Activated CD8-positive, alpha-beta T cell treated with anti-CD3 and anti-CD28 coated beads for 36 hours (primary cell): ENCODE results near the gene CDC42. TPM values are rescaled to one million over a fixed set of nuclear protein-coding genes. Genes with fewer than 3 reads are reported as not detected.

Source experiments
- ATAC-seq: fragments of 200-7000 bp; cut with Tn5 transposase; one replicate; pipeline ENCODE4 v1.10.0; 2021; ENCODE audit warnings: mild to moderate bottlenecking, moderate library complexity
- CTCF ChIA-PET: fragments of 350-600 bp; sonication (Branson Sonifier 250); formaldehyde crosslinking; loops from one replicate; lab custom pipeline; 2021; ENCODE audit warnings: antibody characterized with exemption; lab: Charles Lee
- POLR2A ChIA-PET: fragments of 350-600 bp; sonication (Branson Sonifier 250); formaldehyde crosslinking; loops from one replicate; lab custom pipeline; 2021; ENCODE audit warnings: antibody characterized with exemption; lab: Charles Lee
- DNase-seq: peaks from one replicate; pipeline ENCODE4 v3.0.0-alpha.2; 2020
- H3K27ac Mint-ChIP-seq: one replicate; pipeline ENCODE4 v1.8.0; 2021; ENCODE audit warnings: mild to moderate bottlenecking, mixed read lengths
- H3K27me3 Mint-ChIP-seq: one replicate; pipeline ENCODE4 v1.8.0; 2021; ENCODE audit warnings: mixed read lengths
- H3K36me3 Mint-ChIP-seq: one replicate; pipeline ENCODE4 v1.8.0; 2021; ENCODE audit warnings: low read depth, mixed read lengths
- H3K4me1 Mint-ChIP-seq: one replicate; pipeline ENCODE4 v1.8.0; 2021; ENCODE audit warnings: low read depth, mixed read lengths
- H3K4me3 Mint-ChIP-seq: one replicate; pipeline ENCODE4 v1.8.0; 2021; ENCODE audit warnings: mild to moderate bottlenecking, moderate library complexity, mixed read lengths
- H3K9me3 Mint-ChIP-seq: one replicate; pipeline ENCODE4 v1.8.0; 2021; ENCODE audit warnings: mixed read lengths
- intact Hi-C: fragments of 100-400 bp; cut with micrococcal nuclease; formaldehyde crosslinking; loops from one replicate; pipeline ENCODE4 v1.10.0; 2022
- total RNA-seq, 2 experiments: library from RNA; stranded (reverse); gene quantifications; one replicate each; pipeline ENCODE4 v1.2.3, GENCODE V29; 2021
- TF ChIP-seq, protein P1 (sequence below): fragments of 200-600 bp; IDR thresholded peaks from one replicate; pipeline ENCODE4 v1.8.0; 2022; ENCODE audit warnings: antibody characterized with exemption, mild to moderate bottlenecking

CDC42 gene
- total RNA-seq, 2 experiments from 2014 or later: 292 to 310 TPM

- Mint-ChIP-seq H3K9me3 (no peaks in the 10 kb centered on the region), H3K36me3 (no peaks in the 10 kb centered on the region), H3K4me1 (no peaks in the 10 kb centered on the region), H3K27me3 (no peaks in the 10 kb centered on the region), H3K4me3 (no peak overlapping the region), H3K27ac (no peak overlapping the region)
- POLR2A ChIA-PET: no interaction called here
- TF ChIP-seq, protein P1, sequence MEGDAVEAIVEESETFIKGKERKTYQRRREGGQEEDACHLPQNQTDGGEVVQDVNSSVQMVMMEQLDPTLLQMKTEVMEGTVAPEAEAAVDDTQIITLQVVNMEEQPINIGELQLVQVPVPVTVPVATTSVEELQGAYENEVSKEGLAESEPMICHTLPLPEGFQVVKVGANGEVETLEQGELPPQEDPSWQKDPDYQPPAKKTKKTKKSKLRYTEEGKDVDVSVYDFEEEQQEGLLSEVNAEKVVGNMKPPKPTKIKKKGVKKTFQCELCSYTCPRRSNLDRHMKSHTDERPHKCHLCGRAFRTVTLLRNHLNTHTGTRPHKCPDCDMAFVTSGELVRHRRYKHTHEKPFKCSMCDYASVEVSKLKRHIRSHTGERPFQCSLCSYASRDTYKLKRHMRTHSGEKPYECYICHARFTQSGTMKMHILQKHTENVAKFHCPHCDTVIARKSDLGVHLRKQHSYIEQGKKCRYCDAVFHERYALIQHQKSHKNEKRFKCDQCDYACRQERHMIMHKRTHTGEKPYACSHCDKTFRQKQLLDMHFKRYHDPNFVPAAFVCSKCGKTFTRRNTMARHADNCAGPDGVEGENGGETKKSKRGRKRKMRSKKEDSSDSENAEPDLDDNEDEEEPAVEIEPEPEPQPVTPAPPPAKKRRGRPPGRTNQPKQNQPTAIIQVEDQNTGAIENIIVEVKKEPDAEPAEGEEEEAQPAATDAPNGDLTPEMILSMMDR: no peak
- intact Hi-C loops: loop anchor here (10.0 kb wide), 3 partner anchors 145 to 505 kb away; partner anchors contain the start of gene C1QA
- DNase-seq (no peak), ATAC-seq (no peak)
- CTCF ChIA-PET: interaction anchor here (1.6 to 5.2 kb wide), 2 partner anchors 288 to 513 kb away, joined by 6 to 27 read pairs; no protein-coding TSS in a partner anchor
Observed at GRCh38 chr1:22129501-22130117, 77.1 kb downstream of the CDC42 start.

DNA sequence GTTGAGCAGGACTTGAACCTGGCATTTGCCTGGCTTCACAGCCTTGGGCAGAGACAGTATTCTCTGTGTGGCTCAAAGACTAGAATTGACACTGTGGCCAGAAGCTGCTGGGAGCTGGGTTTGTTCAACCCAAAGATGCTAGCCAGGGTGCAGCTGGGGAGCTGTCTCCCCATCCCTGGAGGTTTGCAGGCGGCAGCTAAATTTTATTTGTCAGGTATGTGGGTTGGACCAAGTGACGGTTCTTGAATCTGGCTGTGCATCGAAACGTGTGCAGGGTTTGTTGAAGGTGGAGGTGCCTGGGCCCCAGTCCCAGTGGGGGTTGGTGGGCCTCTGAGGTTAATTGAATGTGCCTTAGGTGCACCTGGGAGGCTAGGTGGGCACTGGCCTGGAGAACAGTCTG lies 78.6 kb downstream of the CDC42 start:
- DNase-seq: no peak
- Mint-ChIP-seq H3K4me1 (no peaks in the 10 kb centered on the region), H3K27me3 (no peaks in the 10 kb centered on the region), H3K9me3 (no peaks in the 10 kb centered on the region), H3K4me3 (no peak overlapping the region), H3K36me3 (no peaks in the 10 kb centered on the region), H3K27ac (no peak overlapping the region)
- intact Hi-C loops: loop anchor here (10.0 kb wide), 3 partner anchors 144 to 504 kb away; partner anchors contain the start of gene C1QA
- ChIA-PET CTCF (interaction anchor here (0.7 to 5.2 kb wide), 9 partner anchors 10 to 511 kb away, joined by 3 to 27 read pairs (median 4); no protein-coding TSS in a partner anchor), POLR2A (no interaction called here)
- no peak for ATAC-seq
- TF ChIP-seq, protein P1: no peak

DNA sequence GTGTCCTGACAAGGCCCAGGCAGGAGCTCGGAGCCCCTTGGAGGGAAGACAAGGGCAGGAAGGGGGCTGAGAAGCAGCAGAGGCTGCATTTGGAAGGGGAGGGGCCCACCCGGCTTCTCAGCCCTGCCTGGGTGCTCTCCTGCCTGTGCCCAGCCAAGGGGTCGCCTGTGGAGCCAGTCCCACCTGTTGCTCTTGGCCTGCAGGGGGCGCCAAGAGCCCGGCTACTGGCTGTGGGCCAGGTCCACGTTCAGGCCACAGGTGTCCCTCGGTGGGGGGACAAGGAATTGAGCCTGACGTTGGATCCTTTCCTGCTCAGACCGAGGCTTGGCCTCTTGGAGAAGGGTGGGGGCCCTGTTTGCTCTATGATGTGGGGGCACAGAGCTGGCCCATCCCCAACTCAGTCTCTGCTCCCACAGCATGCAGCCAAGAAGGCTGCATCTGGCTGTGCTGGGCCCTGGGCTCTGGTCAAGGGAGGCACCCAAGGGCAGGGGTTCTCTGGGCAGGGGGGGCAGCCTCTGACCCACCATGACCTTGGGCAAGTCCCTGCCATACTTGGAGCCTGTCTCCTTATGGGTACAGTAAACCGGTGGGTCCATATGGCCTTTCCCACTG lies 79.5 kb downstream of the CDC42 start:
- CTCF ChIA-PET: interaction anchor here (0.7 to 5.2 kb wide), 7 partner anchors 9 to 341 kb away, joined by 3 to 27 read pairs (median 4); no protein-coding TSS in a partner anchor

GRCh38 chr1:22132517-22133235 lies 80.2 kb downstream of the CDC42 start:
- CTCF ChIA-PET: interaction anchor here (0.7 to 5.2 kb wide), 4 partner anchors 8 to 285 kb away, joined by 3 to 27 read pairs (median 11); no protein-coding TSS in a partner anchor
- Mint-ChIP-seq H3K27ac (no peak overlapping the region), H3K36me3 (no peaks in the 10 kb centered on the region), H3K4me3 (no peak overlapping the region), H3K4me1 (no peaks in the 10 kb centered on the region), H3K9me3 (no peaks in the 10 kb centered on the region), H3K27me3 (no peaks in the 10 kb centered on the region)
- POLR2A ChIA-PET: interaction anchor here (1.0 kb wide), 1 partner anchor 82 kb away, joined by 3 read pairs; no protein-coding TSS in a partner anchor
- ATAC-seq (no peak), DNase-seq (no peak)
- TF ChIP-seq, protein P1: no peak
- intact Hi-C loops: loop anchor here (10.0 kb wide), 3 partner anchors 142 to 502 kb away; partner anchors contain the start of gene C1QA

More for the DNA sequence above, 79.5 kb downstream of the CDC42 start:
- peak; percentile 87 for ATAC-seq
- Mint-ChIP-seq H3K27ac (no peak overlapping the region), H3K4me3 (no peak overlapping the region), H3K9me3 (no peaks in the 10 kb centered on the region), H3K4me1 (no peaks in the 10 kb centered on the region), H3K36me3 (no peaks in the 10 kb centered on the region), H3K27me3 (no peaks in the 10 kb centered on the region)
- POLR2A ChIA-PET: interaction anchor here (1.0 kb wide), 1 partner anchor 82 kb away, joined by 3 read pairs; no protein-coding TSS in a partner anchor
- peak; percentile 74 for DNase-seq
- TF ChIP-seq, protein P1: peak; percentile 87
- intact Hi-C loops: loop anchor here (10.0 kb wide), 3 partner anchors 143 to 503 kb away; partner anchors contain the start of gene C1QA
